ENCODE measurements around the gene FBRSL1. TPM values are rescaled to one million over a fixed set of nuclear protein-coding genes. Genes with fewer than 3 reads are reported as not detected.

FBRSL1 gene
- total RNA-seq, 1 experiment from 2014 or later, result 45.3 TPM

DNA sequence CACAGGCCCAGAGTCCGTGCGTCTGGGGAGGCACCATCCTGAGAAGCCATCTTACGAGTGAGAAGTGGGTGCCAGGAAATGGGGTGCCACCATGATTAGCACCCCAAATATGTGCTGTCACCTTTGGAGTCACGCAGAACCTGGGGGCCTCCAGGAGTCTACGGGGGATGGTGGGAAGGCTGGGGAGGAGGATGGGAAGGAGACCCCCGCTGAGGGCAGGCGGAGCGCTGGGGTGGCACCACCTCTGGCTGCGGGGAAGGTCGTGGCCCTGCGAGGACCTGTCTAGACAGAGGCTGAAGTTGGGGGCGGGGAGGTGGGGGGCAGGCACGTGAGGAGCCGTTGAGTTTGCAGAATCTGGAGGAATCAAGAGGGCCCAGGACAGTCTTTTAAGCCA is 42.6 kb upstream of the FBRSL1 start:
- no peak for DNase-seq
- H3K36me3 ChIP-seq (ENCODE audit: low read depth, low read length), result no peaks in the 10 kb centered on the region
- ChIA-PET CTCF (interaction anchor here (0.6 kb wide), 1 partner anchor 13 kb away, joined by 3 read pairs; no protein-coding TSS in a partner anchor), POLR2A (ENCODE audit: unreplicated experiment) (no interaction called here)
- no peak for ATAC-seq
- no peaks in the 10 kb centered on the region; the same call in 1 of the 2 replicates for H3K4me1 ChIP-seq (ENCODE audit: insufficient read depth, low read length)
- H4K20me1 ChIP-seq (ENCODE audit: low read length), result no peaks in the 10 kb centered on the region
- H3K9ac ChIP-seq (ENCODE audit: low read length), result no peak overlapping the region
- intact Hi-C loops (cut with micrococcal nuclease), result no loop called here
- no peak overlapping the region for H3K4me2 ChIP-seq (ENCODE audit: low read length)
- no peak overlapping the region for H3K27ac ChIP-seq (ENCODE audit: low read length)
- no peaks in the 10 kb centered on the region for H3K9me3 ChIP-seq (ENCODE audit: low read length)
- no peak overlapping the region for H3K4me3 ChIP-seq (ENCODE audit: low read length)
- no peaks in the 10 kb centered on the region for H3F3A ChIP-seq (ENCODE audit: low read length, unreplicated experiment)
- BruUV-seq (replicated peaks), result no TSS peak
- H3K79me2 ChIP-seq (ENCODE audit: low read length), result no peaks in the 10 kb centered on the region
- H3K9me2 ChIP-seq (replicated peaks; ENCODE audit: low read length), result no peaks in the 10 kb centered on the region
- TF ChIP-seq EZH2phosphoT487 (IDR thresholded peaks at IDR 0.05; ENCODE audit: borderline replicate concordance, low read length), result no peak
- TF ChIP-seq EZH2 (IDR thresholded peaks at IDR 0.05; ENCODE audit: low read length, unreplicated experiment), result no peak
- TF ChIP-seq, protein P1, sequence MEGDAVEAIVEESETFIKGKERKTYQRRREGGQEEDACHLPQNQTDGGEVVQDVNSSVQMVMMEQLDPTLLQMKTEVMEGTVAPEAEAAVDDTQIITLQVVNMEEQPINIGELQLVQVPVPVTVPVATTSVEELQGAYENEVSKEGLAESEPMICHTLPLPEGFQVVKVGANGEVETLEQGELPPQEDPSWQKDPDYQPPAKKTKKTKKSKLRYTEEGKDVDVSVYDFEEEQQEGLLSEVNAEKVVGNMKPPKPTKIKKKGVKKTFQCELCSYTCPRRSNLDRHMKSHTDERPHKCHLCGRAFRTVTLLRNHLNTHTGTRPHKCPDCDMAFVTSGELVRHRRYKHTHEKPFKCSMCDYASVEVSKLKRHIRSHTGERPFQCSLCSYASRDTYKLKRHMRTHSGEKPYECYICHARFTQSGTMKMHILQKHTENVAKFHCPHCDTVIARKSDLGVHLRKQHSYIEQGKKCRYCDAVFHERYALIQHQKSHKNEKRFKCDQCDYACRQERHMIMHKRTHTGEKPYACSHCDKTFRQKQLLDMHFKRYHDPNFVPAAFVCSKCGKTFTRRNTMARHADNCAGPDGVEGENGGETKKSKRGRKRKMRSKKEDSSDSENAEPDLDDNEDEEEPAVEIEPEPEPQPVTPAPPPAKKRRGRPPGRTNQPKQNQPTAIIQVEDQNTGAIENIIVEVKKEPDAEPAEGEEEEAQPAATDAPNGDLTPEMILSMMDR (conservative IDR thresholded peaks at IDR 0.05; ENCODE audit: low read depth, low read length), result no peak
- H3K27me3 ChIP-seq (ENCODE audit: low read length), result no peaks in the 10 kb centered on the region
- H2AFZ ChIP-seq (ENCODE audit: low read length), result no peak overlapping the region

DNA sequence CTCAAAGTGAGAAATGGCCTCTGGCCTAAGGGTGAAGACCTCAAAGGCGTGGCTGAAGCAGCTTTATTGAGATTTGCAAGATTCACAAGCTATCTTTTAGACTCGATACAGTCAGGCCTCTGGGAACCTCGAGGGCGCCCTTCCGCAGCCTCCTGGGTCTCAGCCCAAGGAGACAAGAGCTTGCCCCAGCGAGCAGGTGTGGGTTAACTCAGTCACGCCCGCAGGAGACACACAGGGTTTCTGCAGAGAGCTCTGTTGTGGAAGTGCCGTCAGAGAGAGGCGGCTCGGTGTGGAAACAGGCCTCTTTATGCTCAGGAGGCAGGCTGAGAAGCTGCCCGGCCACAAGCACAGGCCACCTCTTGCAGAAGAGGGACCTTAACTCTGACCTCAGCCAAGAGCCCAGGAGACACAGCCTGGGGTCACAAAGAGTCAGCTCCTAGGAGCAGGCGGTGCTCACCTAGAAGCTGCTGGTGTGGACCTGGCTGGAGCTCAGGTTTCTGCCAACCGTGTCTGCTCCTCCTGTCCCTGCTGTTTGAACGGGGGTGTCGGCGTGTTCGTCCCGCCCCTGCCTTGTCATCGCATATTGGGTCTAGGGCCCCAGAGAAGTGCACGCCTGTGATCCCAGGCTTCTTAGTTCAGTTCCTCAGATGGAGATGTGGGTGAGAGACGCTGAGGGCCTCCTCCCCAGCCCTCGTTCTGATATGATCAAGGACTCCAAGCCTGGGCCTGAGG is 42.1 kb upstream of the FBRSL1 start:
- CTCF ChIA-PET, result no interaction called here

DNA sequence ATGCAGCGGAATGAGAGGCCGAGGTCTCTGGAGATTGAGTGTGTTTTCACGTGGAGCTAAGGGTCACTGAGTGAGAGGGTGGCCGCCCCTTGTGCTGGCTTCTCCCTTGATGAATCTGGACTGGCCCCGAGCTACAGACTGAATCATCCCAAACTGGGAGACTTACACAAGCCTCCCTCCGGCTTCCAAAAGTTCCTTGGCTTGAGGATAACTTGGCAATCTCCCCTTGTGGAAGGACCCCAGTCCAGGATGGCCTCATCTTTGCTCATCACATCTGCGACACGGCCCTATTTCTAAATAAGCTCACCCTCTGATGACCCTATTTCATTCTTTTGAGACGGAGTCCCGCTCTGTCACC is 41.5 kb upstream of the FBRSL1 start:
- TF ChIP-seq EZH2 (IDR thresholded peaks at IDR 0.05; ENCODE audit: low read length, unreplicated experiment), result no peak
- TF ChIP-seq, protein P1 (conservative IDR thresholded peaks at IDR 0.05; ENCODE audit: low read depth, low read length), result no peak
- no peak for TF ChIP-seq EZH2phosphoT487 (IDR thresholded peaks at IDR 0.05; ENCODE audit: borderline replicate concordance, low read length)
- Histone ChIP-seq H3K36me3 (ENCODE audit: low read depth, low read length) (no peaks in the 10 kb centered on the region), H3K79me2 (ENCODE audit: low read length) (no peaks in the 10 kb centered on the region), H3K9me3 (ENCODE audit: low read length) (no peaks in the 10 kb centered on the region), H2AFZ (ENCODE audit: low read length) (no peak overlapping the region), H3K27ac (ENCODE audit: low read length) (no peak overlapping the region), H3K4me3 (ENCODE audit: low read length) (no peak overlapping the region), H3K4me1 (ENCODE audit: insufficient read depth, low read length) (peaks cover 4% of the 10 kb centered on the region; the same call in 1 of the 2 replicates), H3K27me3 (ENCODE audit: low read length) (no peaks in the 10 kb centered on the region), H3K4me2 (ENCODE audit: low read length) (no peak overlapping the region), H3F3A (ENCODE audit: low read length, unreplicated experiment) (no peaks in the 10 kb centered on the region), H3K9me2 (replicated peaks; ENCODE audit: low read length) (no peaks in the 10 kb centered on the region), H4K20me1 (ENCODE audit: low read length) (no peaks in the 10 kb centered on the region), H3K9ac (ENCODE audit: low read length) (no peak overlapping the region)
- ChIA-PET POLR2A (ENCODE audit: unreplicated experiment) (no interaction called here), CTCF (no interaction called here)
- intact Hi-C loops (cut with micrococcal nuclease), result no loop called here
- DNase-seq (no peak), ATAC-seq (no peak)
- no TSS peak for BruUV-seq (replicated peaks)

More for the DNA sequence above, 42.1 kb upstream of the FBRSL1 start:
- H3K36me3 ChIP-seq (ENCODE audit: low read depth, low read length), result no peaks in the 10 kb centered on the region
- H3F3A ChIP-seq (ENCODE audit: low read length, unreplicated experiment), result no peaks in the 10 kb centered on the region
- H3K4me3 ChIP-seq (ENCODE audit: low read length), result no peak overlapping the region
- H3K79me2 ChIP-seq (ENCODE audit: low read length), result no peaks in the 10 kb centered on the region
- TF ChIP-seq EZH2phosphoT487 (IDR thresholded peaks at IDR 0.05; ENCODE audit: borderline replicate concordance, low read length), result no peak
- no peak for TF ChIP-seq EZH2 (IDR thresholded peaks at IDR 0.05; ENCODE audit: low read length, unreplicated experiment)
- TF ChIP-seq, protein P1 (conservative IDR thresholded peaks at IDR 0.05; ENCODE audit: low read depth, low read length), result no peak
- no peaks in the 10 kb centered on the region; the same call in 1 of the 2 replicates for H3K4me1 ChIP-seq (ENCODE audit: insufficient read depth, low read length)
- H3K27ac ChIP-seq (ENCODE audit: low read length), result no peak overlapping the region
- H3K27me3 ChIP-seq (ENCODE audit: low read length), result no peaks in the 10 kb centered on the region
- BruUV-seq (replicated peaks), result no TSS peak
- H3K9me3 ChIP-seq (ENCODE audit: low read length), result no peaks in the 10 kb centered on the region
- no peak overlapping the region for H2AFZ ChIP-seq (ENCODE audit: low read length)
- H4K20me1 ChIP-seq (ENCODE audit: low read length), result no peaks in the 10 kb centered on the region
- no peaks in the 10 kb centered on the region for H3K9me2 ChIP-seq (replicated peaks; ENCODE audit: low read length)
- no peak for ATAC-seq
- no peak overlapping the region for H3K9ac ChIP-seq (ENCODE audit: low read length)
- POLR2A ChIA-PET (ENCODE audit: unreplicated experiment), result no interaction called here
- H3K4me2 ChIP-seq (ENCODE audit: low read length), result no peak overlapping the region
- intact Hi-C loops (cut with micrococcal nuclease), result no loop called here
- no peak for DNase-seq

All from PC-3 (cell line).